ENCODE data around the gene SLITRK1.

The SLITRK1 gene

GRCh38 chr13:83877651-83878355, 4.5 kb downstream of the SLITRK1 start:
- in situ Hi-C loops (cut with HindIII; ENCODE audit: low pct_ligation_motif_present, low pct_unique_long_range_greater_than_20kb, low sequenced_read_pairs) = no loop called here
- no peak for DNase-seq

- no peak for DNase-seq
- in situ Hi-C loops (cut with HindIII; ENCODE audit: low pct_ligation_motif_present, low pct_unique_long_range_greater_than_20kb, low sequenced_read_pairs) = no loop called here
These were observed 5.7 kb downstream of the SLITRK1 start for GRCh38 chr13:83876546-83876945.

GRCh38 chr13:83867708-83868107, 14.6 kb downstream of the SLITRK1 start:
- no peak for DNase-seq
- in situ Hi-C loops (cut with HindIII; ENCODE audit: low pct_ligation_motif_present, low pct_unique_long_range_greater_than_20kb, low sequenced_read_pairs) = no loop called here

- DNase-seq = no peak
- in situ Hi-C loops (cut with HindIII; ENCODE audit: low pct_ligation_motif_present, low pct_unique_long_range_greater_than_20kb, low sequenced_read_pairs) = no loop called here
These were observed 16.8 kb downstream of the SLITRK1 start for GRCh38 chr13:83865161-83866137.

- in situ Hi-C loops (cut with HindIII; ENCODE audit: low pct_ligation_motif_present, low pct_unique_long_range_greater_than_20kb, low sequenced_read_pairs) = no loop called here
- no peak for DNase-seq
These were observed 28.5 kb downstream of the SLITRK1 start for GRCh38 chr13:83853771-83854170.

GRCh38 chr13:83845106-83845505, 37.2 kb downstream of the SLITRK1 start:
- in situ Hi-C loops (cut with HindIII; ENCODE audit: low pct_ligation_motif_present, low pct_unique_long_range_greater_than_20kb, low sequenced_read_pairs) = no loop called here
- DNase-seq = no peak

- in situ Hi-C loops (cut with HindIII; ENCODE audit: low pct_ligation_motif_present, low pct_unique_long_range_greater_than_20kb, low sequenced_read_pairs) = no loop called here
- DNase-seq = no peak
These were observed 43.1 kb downstream of the SLITRK1 start for GRCh38 chr13:83839146-83839545.

GRCh38 chr13:83831796-83832195, 50.5 kb downstream of the SLITRK1 start:
- no peak for DNase-seq
- in situ Hi-C loops (cut with HindIII; ENCODE audit: low pct_ligation_motif_present, low pct_unique_long_range_greater_than_20kb, low sequenced_read_pairs) = no loop called here

GRCh38 chr13:83829810-83830209, 52.5 kb downstream of the SLITRK1 start:
- no peak for DNase-seq
- in situ Hi-C loops (cut with HindIII; ENCODE audit: low pct_ligation_motif_present, low pct_unique_long_range_greater_than_20kb, low sequenced_read_pairs) = no loop called here

- in situ Hi-C loops (cut with HindIII; ENCODE audit: low pct_ligation_motif_present, low pct_unique_long_range_greater_than_20kb, low sequenced_read_pairs) = no loop called here
- DNase-seq = no peak
These were observed 54.9 kb downstream of the SLITRK1 start for GRCh38 chr13:83827338-83827737.

Data from ACHN (cell line).